ENCODE measurements around the gene STK10.

Gene STK10

DNA sequence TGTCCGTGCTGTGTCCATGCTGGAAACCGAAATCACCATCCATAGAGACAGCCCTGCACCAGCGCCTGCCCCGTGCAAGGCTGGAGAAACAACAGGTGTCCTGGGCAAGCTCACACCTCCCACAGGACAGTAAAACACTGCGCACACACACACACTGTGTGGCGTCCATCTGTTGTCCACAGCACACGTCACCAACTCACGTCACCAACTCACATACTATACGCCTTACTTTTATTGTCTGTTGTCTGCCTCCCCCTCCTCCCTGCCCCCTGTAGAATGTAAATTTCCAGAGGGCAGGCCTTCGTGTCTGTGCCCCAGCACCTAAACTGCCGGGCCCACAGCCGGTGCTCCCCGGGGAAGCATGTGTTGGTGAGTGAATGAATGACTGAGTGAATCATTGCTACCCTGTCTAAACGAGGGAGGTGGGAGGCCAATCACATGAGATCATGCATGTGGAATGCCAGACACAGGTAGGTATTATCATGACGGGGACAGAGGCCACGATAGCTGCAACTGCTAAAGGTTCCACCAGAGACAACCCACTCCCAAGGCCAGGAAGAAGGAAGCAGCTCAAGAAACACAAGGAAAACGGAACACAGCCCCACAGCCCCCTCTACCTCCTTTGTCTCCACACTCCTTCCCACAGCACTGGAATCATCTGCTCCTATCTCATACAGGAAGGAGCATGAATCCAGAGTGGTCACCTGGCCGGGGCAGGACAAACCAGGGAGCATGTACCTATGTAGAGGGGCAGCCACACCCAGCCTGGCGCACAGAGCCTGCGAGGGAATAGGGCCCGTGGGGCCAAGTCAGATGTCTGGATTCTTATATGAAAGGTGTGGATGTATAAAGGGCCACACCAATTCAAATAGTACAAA is 41.9 kb downstream of the STK10 start:
- Histone ChIP-seq H3K9me3 (ENCODE audit: control insufficient read depth in 5 of 5, low read length in 5 of 5) (no peaks in the 10 kb centered on the region), H3K4me3 (ENCODE audit: low read depth in 1 of 5, low read length in 5 of 5) (no peak overlapping the region), H3K9ac (ENCODE audit: low read length in 5 of 5) (no peak overlapping the region), H3K4me1 (ENCODE audit: control insufficient read depth in 5 of 5, insufficient read depth in 5 of 5, low read length in 5 of 5) (peaks cover 3 to 54% (median 21%) of the 10 kb centered on the region in 5 donors), H3K27ac (ENCODE audit: low read depth, low read length) (no peak overlapping the region), H3K27me3 (ENCODE audit: control insufficient read depth in 5 of 5, insufficient read depth in 4 of 5, low read length in 5 of 5) (no peaks in the 10 kb centered on the region), H3K36me3 (ENCODE audit: control insufficient read depth in 5 of 5, insufficient read depth in 5 of 5, low read length in 5 of 5) (peaks cover 0 to 20% (median 8%) of the 10 kb centered on the region in 5 donors)

DNA sequence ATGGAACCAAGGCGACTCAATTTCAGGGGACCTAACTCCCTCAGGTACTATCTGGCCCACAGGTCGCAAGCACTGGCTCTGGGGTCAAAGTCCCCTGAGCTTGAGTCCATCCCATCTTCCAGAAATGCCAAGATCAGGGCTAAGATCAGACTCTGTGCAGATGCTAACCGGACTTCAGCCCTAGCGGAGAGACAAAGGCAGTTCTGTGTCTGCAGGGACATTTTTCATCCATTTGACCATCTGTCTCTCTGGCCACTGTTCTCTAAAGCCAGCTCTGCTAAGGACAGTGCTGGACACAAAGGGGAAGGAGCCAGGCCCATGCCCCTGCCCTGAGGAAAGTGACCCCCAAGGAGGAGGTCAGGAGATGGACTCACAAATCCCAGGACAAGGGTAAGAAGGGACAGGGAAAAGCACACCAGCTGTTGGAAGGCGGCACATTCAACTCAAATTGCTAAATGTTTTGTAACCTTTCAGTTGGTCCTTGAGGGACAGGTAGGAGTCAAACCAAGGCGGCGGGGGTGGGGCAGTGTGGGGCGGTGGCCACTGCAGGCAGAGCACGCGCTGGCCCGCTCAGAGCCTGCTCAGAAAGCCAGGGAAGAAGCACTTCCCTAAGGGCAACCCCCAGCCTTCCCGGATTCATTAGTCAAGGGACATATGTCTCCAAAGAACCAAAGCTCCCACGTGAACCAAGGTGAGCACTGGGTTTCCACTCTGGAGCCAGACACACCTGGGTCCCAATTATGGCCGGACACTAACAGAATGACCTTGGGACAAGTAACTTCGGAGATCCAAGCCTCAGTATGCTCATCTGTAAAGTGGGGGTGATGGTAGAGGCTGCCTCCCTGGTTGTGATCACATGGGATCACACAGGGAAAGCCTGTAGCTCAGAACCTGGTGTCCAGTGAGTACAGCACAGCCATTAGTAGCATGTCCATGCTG is 42.8 kb downstream of the STK10 start:
- H3K27ac ChIP-seq (ENCODE audit: low read depth, low read length), result no peak overlapping the region

GRCh38 chr5:172144291-172144815 is 43.7 kb downstream of the STK10 start:
- Histone ChIP-seq H3K9me3 (ENCODE audit: control insufficient read depth in 5 of 5, low read length in 5 of 5) (no peaks in the 10 kb centered on the region), H3K9ac (ENCODE audit: low read length in 5 of 5) (no peak overlapping the region), H3K4me1 (ENCODE audit: control insufficient read depth in 5 of 5, insufficient read depth in 5 of 5, low read length in 5 of 5) (peaks cover 3 to 43% (median 13%) of the 10 kb centered on the region in 5 donors)

More for the DNA sequence above, 42.8 kb downstream of the STK10 start:
- Histone ChIP-seq H3K36me3 (ENCODE audit: control insufficient read depth in 5 of 5, insufficient read depth in 5 of 5, low read length in 5 of 5) (peaks cover 0 to 20% (median 8%) of the 10 kb centered on the region in 5 donors), H3K9ac (ENCODE audit: low read length in 5 of 5) (no peak overlapping the region), H3K4me1 (ENCODE audit: control insufficient read depth in 5 of 5, insufficient read depth in 5 of 5, low read length in 5 of 5) (peaks cover 3 to 45% (median 14%) of the 10 kb centered on the region in 5 donors), H3K27me3 (ENCODE audit: control insufficient read depth in 5 of 5, insufficient read depth in 4 of 5, low read length in 5 of 5) (no peaks in the 10 kb centered on the region), H3K9me3 (ENCODE audit: control insufficient read depth in 5 of 5, low read length in 5 of 5) (no peaks in the 10 kb centered on the region), H3K4me3 (ENCODE audit: low read depth in 1 of 5, low read length in 5 of 5) (no peak overlapping the region)

DNA sequence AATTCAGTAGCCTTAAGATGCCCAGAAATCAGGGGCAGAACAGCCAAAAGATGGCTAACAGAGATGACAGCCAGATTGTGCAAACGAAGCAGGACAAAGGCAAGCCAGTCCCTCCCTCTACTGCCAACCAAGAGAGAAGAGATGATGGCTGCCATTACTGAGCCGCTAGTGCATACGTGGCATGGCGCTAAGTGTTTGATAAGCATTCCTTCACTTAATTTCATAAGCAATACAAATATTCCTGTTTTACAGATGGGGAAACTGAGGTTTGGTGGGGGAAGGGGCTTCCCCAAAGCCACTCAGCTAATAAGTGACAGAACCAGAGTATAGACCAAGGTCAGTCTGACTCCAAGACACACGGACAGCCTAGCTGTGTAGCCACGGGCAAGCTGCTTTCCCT is 44.1 kb downstream of the STK10 start:
- Histone ChIP-seq H3K36me3 (ENCODE audit: control insufficient read depth in 5 of 5, insufficient read depth in 5 of 5, low read length in 5 of 5) (peaks cover 0 to 20% (median 8%) of the 10 kb centered on the region in 5 donors), H3K27me3 (ENCODE audit: control insufficient read depth in 5 of 5, insufficient read depth in 4 of 5, low read length in 5 of 5) (no peaks in the 10 kb centered on the region), H3K27ac (ENCODE audit: low read depth, low read length) (no peak overlapping the region)

More at GRCh38 chr5:172144291-172144815, 43.7 kb downstream of the STK10 start:
- Histone ChIP-seq H3K4me3 (ENCODE audit: low read depth in 1 of 5, low read length in 5 of 5) (no peak overlapping the region), H3K27ac (ENCODE audit: low read depth, low read length) (no peak overlapping the region), H3K27me3 (ENCODE audit: control insufficient read depth in 5 of 5, insufficient read depth in 4 of 5, low read length in 5 of 5) (no peaks in the 10 kb centered on the region), H3K36me3 (ENCODE audit: control insufficient read depth in 5 of 5, insufficient read depth in 5 of 5, low read length in 5 of 5) (peaks cover 0 to 20% (median 8%) of the 10 kb centered on the region in 5 donors)

DNA sequence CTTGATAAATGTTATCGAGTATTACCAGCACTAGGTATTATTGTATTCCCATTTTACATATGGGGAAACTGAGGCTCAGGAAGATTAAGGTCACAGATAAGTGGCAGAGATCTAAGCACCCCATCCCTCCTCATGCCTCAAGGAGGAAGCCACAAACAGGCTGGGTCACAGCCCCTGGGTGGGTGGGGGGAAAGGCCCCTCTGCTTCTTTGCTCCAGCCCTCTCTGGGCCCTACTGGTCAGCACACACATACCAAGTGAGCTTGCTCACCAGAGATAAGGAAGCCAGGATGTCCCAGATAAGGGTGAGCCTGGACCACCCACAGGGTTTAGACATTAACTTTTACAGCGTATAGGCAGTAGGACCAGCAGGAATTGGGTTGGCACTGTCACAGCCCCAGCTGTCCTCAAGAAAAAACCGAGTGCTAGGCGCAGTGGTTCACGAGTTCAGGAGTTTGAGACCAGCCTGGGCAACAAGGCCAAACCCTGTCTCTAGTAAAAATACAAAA is 45.3 kb downstream of the STK10 start:
- Histone ChIP-seq H3K36me3 (ENCODE audit: control insufficient read depth in 5 of 5, insufficient read depth in 5 of 5, low read length in 5 of 5) (peaks cover 0 to 11% (median 3%) of the 10 kb centered on the region in 5 donors), H3K9ac (ENCODE audit: low read length in 5 of 5) (no peak overlapping the region), H3K9me3 (ENCODE audit: control insufficient read depth in 5 of 5, low read length in 5 of 5) (no peaks in the 10 kb centered on the region), H3K4me3 (ENCODE audit: low read depth in 1 of 5, low read length in 5 of 5) (no peak overlapping the region), H3K27ac (ENCODE audit: low read depth, low read length) (no peak overlapping the region), H3K27me3 (ENCODE audit: control insufficient read depth in 5 of 5, insufficient read depth in 4 of 5, low read length in 5 of 5) (no peaks in the 10 kb centered on the region), H3K4me1 (ENCODE audit: control insufficient read depth in 5 of 5, insufficient read depth in 5 of 5, low read length in 5 of 5) (peaks cover 3 to 37% (median 14%) of the 10 kb centered on the region in 5 donors)

More for the DNA sequence above, 44.1 kb downstream of the STK10 start:
- Histone ChIP-seq H3K4me3 (ENCODE audit: low read depth in 1 of 5, low read length in 5 of 5) (no peak overlapping the region), H3K4me1 (ENCODE audit: control insufficient read depth in 5 of 5, insufficient read depth in 5 of 5, low read length in 5 of 5) (peaks cover 3 to 43% (median 14%) of the 10 kb centered on the region in 5 donors), H3K9ac (ENCODE audit: low read length in 5 of 5) (no peak overlapping the region), H3K9me3 (ENCODE audit: control insufficient read depth in 5 of 5, low read length in 5 of 5) (no peaks in the 10 kb centered on the region)

DNA sequence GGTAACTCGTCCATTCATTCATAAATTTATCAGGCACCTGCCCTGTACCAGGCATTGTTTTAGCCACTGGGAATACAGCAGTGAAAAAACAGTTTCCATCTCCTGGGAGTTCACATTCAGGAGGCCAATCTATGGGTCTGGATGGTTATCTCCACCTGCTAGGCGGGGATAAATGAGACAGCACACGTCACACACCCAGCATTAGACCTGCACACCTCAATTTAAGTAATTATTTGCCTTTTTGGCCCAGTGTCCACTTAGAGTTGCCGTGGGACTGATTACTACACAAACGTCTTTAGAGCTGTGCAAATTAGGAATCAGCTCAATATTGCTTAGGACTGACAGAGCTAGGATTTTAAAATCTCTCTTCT is 46.1 kb downstream of the STK10 start:
- Histone ChIP-seq H3K27me3 (ENCODE audit: control insufficient read depth in 5 of 5, insufficient read depth in 4 of 5, low read length in 5 of 5) (no peaks in the 10 kb centered on the region), H3K9me3 (ENCODE audit: control insufficient read depth in 5 of 5, low read length in 5 of 5) (no peaks in the 10 kb centered on the region), H3K9ac (ENCODE audit: low read length in 5 of 5) (no peak overlapping the region), H3K4me3 (ENCODE audit: low read depth in 1 of 5, low read length in 5 of 5) (no peak overlapping the region), H3K4me1 (ENCODE audit: control insufficient read depth in 5 of 5, insufficient read depth in 5 of 5, low read length in 5 of 5) (peaks cover 3 to 37% (median 14%) of the 10 kb centered on the region in 5 donors), H3K27ac (ENCODE audit: low read depth, low read length) (no peak overlapping the region), H3K36me3 (ENCODE audit: control insufficient read depth in 5 of 5, insufficient read depth in 5 of 5, low read length in 5 of 5) (peaks cover 0 to 9% (median 2%) of the 10 kb centered on the region in 5 donors)

- no peak overlapping the region for H3K27ac ChIP-seq (ENCODE audit: low read depth, low read length)
- no peak overlapping the region for H3K4me3 ChIP-seq (ENCODE audit: low read depth in 1 of 5, low read length in 5 of 5)
- peaks cover 3 to 29% (median 14%) of the 10 kb centered on the region in 5 donors for H3K4me1 ChIP-seq (ENCODE audit: control insufficient read depth in 5 of 5, insufficient read depth in 5 of 5, low read length in 5 of 5)
- no peaks in the 10 kb centered on the region for H3K27me3 ChIP-seq (ENCODE audit: control insufficient read depth in 5 of 5, insufficient read depth in 4 of 5, low read length in 5 of 5)
- peaks cover 0 to 6% (median 0%) of the 10 kb centered on the region in 5 donors for H3K36me3 ChIP-seq (ENCODE audit: control insufficient read depth in 5 of 5, insufficient read depth in 5 of 5, low read length in 5 of 5)
- H3K9me3 ChIP-seq (ENCODE audit: control insufficient read depth in 5 of 5, low read length in 5 of 5), result no peaks in the 10 kb centered on the region
- no peak overlapping the region for H3K9ac ChIP-seq (ENCODE audit: low read length in 5 of 5)
These were observed 47.2 kb downstream of the STK10 start for GRCh38 chr5:172140866-172141265.

GRCh38 chr5:172140120-172140519 is 47.9 kb downstream of the STK10 start:
- Histone ChIP-seq H3K27ac (ENCODE audit: low read depth, low read length) (no peak overlapping the region), H3K36me3 (ENCODE audit: control insufficient read depth in 5 of 5, insufficient read depth in 5 of 5, low read length in 5 of 5) (peaks cover 0 to 6% (median 0%) of the 10 kb centered on the region in 5 donors), H3K4me3 (ENCODE audit: low read depth in 1 of 5, low read length in 5 of 5) (no peak overlapping the region), H3K9ac (ENCODE audit: low read length in 5 of 5) (no peak overlapping the region), H3K9me3 (ENCODE audit: control insufficient read depth in 5 of 5, low read length in 5 of 5) (no peaks in the 10 kb centered on the region), H3K4me1 (ENCODE audit: control insufficient read depth in 5 of 5, insufficient read depth in 5 of 5, low read length in 5 of 5) (peaks cover 3 to 24% (median 14%) of the 10 kb centered on the region in 5 donors), H3K27me3 (ENCODE audit: control insufficient read depth in 5 of 5, insufficient read depth in 4 of 5, low read length in 5 of 5) (no peaks in the 10 kb centered on the region)

DNA sequence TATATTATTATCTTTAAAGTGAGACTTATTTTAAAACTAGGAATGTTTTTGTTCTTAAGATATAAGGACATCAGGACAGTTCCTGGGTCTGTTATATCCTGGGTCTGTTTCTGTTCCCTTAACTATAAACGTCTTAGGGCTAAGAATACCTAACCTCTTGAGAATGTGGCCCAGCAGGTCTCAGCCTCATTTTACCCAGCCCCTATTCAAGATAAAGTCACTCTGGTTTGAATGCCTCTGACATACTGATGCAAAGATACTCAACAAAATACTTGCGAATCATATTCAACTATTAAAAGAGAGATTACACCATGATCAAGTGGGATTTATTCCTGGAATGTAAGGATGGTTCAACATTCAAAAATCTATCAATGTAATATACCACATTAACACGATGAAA is 51.0 kb downstream of the STK10 start:
- Histone ChIP-seq H3K27ac (ENCODE audit: low read depth, low read length) (no peak overlapping the region), H3K4me1 (ENCODE audit: control insufficient read depth in 5 of 5, insufficient read depth in 5 of 5, low read length in 5 of 5) (peaks cover 0 to 22% (median 11%) of the 10 kb centered on the region in 5 donors), H3K27me3 (ENCODE audit: control insufficient read depth in 5 of 5, insufficient read depth in 4 of 5, low read length in 5 of 5) (no peaks in the 10 kb centered on the region), H3K36me3 (ENCODE audit: control insufficient read depth in 5 of 5, insufficient read depth in 5 of 5, low read length in 5 of 5) (peaks cover 0 to 6% (median 2%) of the 10 kb centered on the region in 5 donors), H3K4me3 (ENCODE audit: low read depth in 1 of 5, low read length in 5 of 5) (no peak overlapping the region), H3K9me3 (ENCODE audit: control insufficient read depth in 5 of 5, low read length in 5 of 5) (no peaks in the 10 kb centered on the region), H3K9ac (ENCODE audit: low read length in 5 of 5) (no peak overlapping the region)
